GM08714 (cell line): Measurements from ENCODE around the gene GPR146.
A peak's percentile ranks its signal among the peaks of the same experiment; 100 is the strongest.
"Not testable (repeated sequence)": the region's sequence is repeated elsewhere in the genome, so short reads cannot be mapped to it uniquely, and the experiment has no call there.

ENCODE experiments used
- H3K4me3 ChIP-seq: fragments of 200-500 bp; sonication (Bioruptor generic); 2 replicates; pipeline ENCODE4 v1.5.1; 2014; ENCODE audit warnings: mild to moderate bottlenecking, low read length, inconsistent platforms
- ZNF274 ChIP-seq: IDR thresholded peaks from 2 replicates; pipeline ENCODE4 v1.6.1; 2012; ENCODE audit warnings: mild to moderate bottlenecking, low read depth, low read length

Gene GPR146

GRCh38 chr7:1060315-1061072 is 16.1 kb downstream of the GPR146 start:
- H3K4me3 ChIP-seq, result no peak overlapping the region; the same call in 1 of the 2 replicates

GRCh38 chr7:1061180-1061579 is 16.8 kb downstream of the GPR146 start:
- TF ChIP-seq ZNF274, result no peak
- H3K4me3 ChIP-seq, result no peak overlapping the region; the same call in 1 of the 2 replicates

More at GRCh38 chr7:1060315-1061072, 16.1 kb downstream of the GPR146 start:
- TF ChIP-seq ZNF274, result no peak

GRCh38 chr7:1062296-1063294 is 18.2 kb downstream of the GPR146 start:
- no peak for TF ChIP-seq ZNF274
- H3K4me3 ChIP-seq, result no peak overlapping the region; the same call in 1 of the 2 replicates

GRCh38 chr7:1063361-1063760 is 19.0 kb downstream of the GPR146 start:
- no peak for TF ChIP-seq ZNF274
- no peak overlapping the region for H3K4me3 ChIP-seq

GRCh38 chr7:1064581-1064980 is 20.2 kb downstream of the GPR146 start:
- TF ChIP-seq ZNF274, result no peak
- no peak overlapping the region for H3K4me3 ChIP-seq

- TF ChIP-seq ZNF274, result no peak
- peak overlapping the region; percentile 44; the same call in 1 of the 2 replicates for H3K4me3 ChIP-seq
Observed at GRCh38 chr7:1065263-1065584, 20.9 kb downstream of the GPR146 start.

GRCh38 chr7:1065585-1066241 is 21.4 kb downstream of the GPR146 start:
- no peak for TF ChIP-seq ZNF274
- peak overlapping the region; percentile 44; the same call in 1 of the 2 replicates for H3K4me3 ChIP-seq

GRCh38 chr7:1066242-1066588 is 21.9 kb downstream of the GPR146 start:
- no peak for TF ChIP-seq ZNF274
- peak overlapping the region; percentile 30; the same call in 1 of the 2 replicates for H3K4me3 ChIP-seq

- no peak for TF ChIP-seq ZNF274
- H3K4me3 ChIP-seq, result no peak overlapping the region
Observed at GRCh38 chr7:1068013-1068412, 23.7 kb downstream of the GPR146 start.

GRCh38 chr7:1068619-1069018 is 24.3 kb downstream of the GPR146 start:
- no peak for TF ChIP-seq ZNF274
- no peak overlapping the region for H3K4me3 ChIP-seq

- TF ChIP-seq ZNF274, result no peak
- H3K4me3 ChIP-seq, result no peak overlapping the region
Observed at GRCh38 chr7:1070544-1071011, 26.2 kb downstream of the GPR146 start.

GRCh38 chr7:1071731-1072254 is 27.4 kb downstream of the GPR146 start:
- no peak overlapping the region for H3K4me3 ChIP-seq
- no peak for TF ChIP-seq ZNF274

GRCh38 chr7:1073142-1073977 is 29.0 kb downstream of the GPR146 start:
- no peak overlapping the region for H3K4me3 ChIP-seq
- no peak for TF ChIP-seq ZNF274

- not testable (repeated sequence) for H3K4me3 ChIP-seq
Observed at GRCh38 chr7:1074018-1074417, 29.7 kb downstream of the GPR146 start.
